IPS-NIHi7 (cell line): ENCODE results near the gene KIF1C.
A peak's percentile ranks its signal among the peaks of the same experiment; 100 is the strongest.
"Not testable (repeated sequence)": the region's sequence is repeated elsewhere in the genome, so short reads cannot be mapped to it uniquely, and the experiment has no call there.

ENCODE experiments used
- DNase-seq: peaks from one replicate; pipeline ENCODE4 v3.0.0; 2012; ENCODE audit warnings: mixed read lengths; ENCODE audit errors: extremely low spot score

The KIF1C gene

DNA sequence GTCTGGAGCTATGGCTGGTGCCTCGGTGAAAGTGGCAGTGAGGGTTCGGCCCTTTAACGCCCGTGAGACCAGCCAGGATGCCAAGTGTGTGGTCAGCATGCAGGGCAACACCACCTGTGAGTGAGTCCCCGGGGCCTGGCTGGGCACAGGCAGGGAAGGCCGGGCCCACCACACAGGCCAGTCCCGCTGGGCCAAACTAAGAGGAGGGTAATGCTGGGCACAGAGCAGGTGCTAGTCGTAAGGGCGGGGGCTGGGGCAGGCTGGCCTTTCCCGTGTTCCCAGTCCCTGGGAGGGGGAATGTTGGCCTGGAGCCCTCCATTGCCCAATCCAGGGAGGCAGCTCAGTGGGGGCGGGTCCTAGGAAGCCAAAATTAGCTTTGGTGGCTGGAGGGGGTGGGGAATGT lies 2.5 kb downstream of the KIF1C start:
- DNase-seq = no peak

GRCh38 chr17:5002121-5002788 lies 4.5 kb downstream of the KIF1C start:
- DNase-seq = no peak

- no peak for DNase-seq
Observed at GRCh38 chr17:5003214-5003867, 5.6 kb downstream of the KIF1C start.

DNA sequence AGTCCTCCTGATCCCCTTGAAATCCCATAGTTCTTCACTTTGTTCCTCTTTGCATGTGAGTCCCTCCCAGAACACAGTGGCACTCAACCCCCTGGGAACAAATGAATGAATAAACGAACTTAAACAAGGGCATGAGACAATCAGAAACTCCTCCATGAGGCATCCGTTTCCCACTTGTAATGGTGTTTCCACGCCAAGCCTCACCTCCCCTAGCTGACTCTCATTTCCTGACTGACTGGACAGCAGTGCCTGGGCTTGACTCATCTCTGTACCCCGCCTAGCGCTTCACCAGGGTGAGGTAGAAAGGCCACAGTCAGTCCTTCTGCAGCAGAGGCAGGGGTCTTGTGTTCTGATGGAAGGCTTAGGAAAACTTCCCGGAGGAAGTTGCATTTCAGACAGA lies 14.2 kb downstream of the KIF1C start:
- no peak for DNase-seq

DNA sequence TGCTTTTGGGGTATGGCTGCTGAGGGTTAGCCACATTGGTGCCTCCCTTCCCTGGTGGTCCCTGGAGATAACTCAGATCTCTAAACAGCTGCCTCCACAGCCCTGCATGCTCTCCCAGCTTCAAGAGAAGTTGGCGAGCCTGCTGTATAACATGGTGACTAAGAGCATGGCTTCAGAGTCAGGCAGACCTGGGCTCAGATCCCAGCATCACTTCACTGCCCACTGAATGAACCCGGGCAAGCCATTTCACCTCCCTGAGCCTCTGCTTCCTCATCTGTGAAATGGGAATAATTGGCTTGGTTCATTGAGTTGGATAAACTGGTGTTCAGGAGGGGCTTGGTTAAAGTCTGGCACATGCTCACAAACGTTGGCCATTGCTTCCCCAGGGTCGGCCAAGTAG lies 16.6 kb downstream of the KIF1C start:
- DNase-seq = no peak

DNA sequence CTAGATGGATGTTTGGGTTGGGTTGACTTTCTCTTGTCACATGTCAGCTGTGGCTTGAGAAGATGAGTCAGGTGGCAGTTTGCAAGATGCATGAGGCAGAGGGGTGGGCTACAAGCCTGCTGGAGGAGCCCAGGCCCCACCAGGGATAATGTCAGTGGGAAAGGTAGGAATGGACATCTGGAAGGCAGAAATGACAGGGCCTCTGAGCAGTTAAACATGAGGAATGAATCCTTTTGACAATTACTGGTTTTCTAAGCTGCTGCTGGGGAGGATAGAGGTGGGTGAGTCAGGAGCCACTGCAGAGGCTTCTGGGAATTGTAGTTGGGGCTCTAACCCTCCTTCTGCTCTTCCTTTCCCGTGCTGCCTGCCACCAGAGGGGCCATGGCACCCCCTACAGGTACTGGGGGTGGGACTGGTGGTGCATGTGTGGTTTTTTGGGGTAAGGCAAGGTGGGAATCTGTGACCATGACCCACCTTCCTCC lies 21.8 kb downstream of the KIF1C start:
- DNase-seq = peak; percentile 63

DNA sequence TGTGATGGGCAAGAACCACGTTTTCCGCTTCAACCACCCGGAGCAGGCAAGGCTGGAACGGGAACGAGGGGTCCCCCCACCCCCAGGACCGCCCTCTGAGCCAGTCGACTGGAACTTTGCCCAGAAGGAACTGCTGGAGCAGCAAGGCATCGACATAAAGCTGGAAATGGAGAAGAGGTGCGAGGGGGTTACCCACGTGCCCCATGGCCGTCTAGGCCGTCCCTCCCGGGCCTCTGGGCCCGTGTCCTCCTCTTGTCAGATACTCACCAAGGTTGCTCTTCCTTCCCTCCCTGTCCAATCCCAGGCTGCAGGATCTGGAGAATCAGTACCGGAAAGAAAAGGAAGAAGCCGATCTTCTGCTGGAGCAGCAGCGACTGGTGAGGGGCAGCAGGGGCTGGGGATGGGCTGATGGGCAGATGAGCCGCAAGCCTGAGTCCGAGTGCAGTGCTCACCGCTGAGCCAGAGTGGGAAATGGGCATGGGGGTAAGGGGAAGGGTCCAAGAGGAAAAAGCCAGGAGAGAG lies 22.8 kb downstream of the KIF1C start:
- no peak for DNase-seq

GRCh38 chr17:5022171-5022711 lies 24.5 kb downstream of the KIF1C start:
- DNase-seq = no peak

DNA sequence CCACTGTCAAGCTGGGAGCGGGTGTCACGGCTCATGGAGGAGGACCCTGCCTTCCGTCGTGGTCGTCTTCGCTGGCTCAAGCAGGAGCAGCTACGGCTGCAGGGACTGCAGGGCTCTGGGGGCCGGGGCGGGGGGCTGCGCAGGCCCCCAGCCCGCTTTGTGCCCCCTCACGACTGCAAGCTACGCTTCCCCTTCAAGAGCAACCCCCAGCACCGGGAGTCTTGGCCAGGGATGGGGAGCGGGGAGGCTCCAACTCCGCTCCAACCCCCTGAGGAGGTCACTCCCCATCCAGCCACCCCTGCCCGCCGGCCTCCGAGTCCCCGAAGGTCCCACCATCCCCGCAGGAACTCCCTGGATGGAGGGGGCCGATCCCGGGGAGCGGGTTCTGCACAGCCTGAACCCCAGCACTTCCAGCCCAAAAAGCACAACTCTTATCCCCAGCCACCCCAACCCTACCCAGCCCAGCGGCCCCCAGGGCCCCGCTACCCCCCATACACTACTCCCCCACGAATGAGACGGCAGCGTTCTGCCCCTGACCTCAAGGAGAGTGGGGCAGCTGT lies 25.9 kb downstream of the KIF1C start:
- no peak for DNase-seq

DNA sequence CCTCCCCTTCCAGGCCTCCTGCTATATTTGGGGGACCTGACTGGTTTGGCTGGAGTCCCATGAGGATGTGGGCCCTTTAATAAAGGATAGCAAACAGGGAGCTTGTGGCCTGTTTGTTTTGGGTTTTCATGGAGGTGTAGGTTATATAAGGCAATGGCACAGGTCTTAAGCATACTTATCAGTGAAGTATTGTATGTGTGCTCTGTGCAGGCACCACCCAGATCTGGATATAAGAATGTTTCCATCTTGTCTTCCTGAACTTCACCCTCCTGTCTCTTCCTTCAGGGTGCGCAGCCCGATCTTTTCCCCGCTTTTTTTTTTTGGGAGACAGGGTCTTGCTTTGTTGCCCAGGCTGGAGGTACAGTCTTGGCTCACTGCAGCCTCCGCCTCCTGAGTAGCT lies 26.9 kb downstream of the KIF1C start:
- DNase-seq = no peak

DNA sequence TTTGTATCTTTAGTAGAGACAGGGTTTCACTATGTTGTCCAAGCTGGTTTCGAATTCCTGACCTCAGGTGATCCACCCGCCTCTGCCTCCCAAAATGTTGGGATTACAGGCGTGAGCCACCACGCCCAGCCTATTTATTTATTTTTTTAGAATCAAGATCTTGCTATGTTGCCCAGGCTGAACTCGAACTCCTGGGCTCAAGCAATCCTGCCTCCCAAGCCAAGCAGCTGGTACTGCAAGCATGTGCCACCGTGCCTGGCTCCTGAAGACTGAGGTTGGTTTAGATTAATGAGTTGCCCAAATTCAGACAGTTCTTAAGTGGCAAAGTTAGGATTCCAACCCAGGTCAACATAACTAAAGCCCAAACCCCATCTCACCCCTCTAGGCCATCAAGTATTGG lies 29.5 kb downstream of the KIF1C start:
- no peak for DNase-seq

DNA sequence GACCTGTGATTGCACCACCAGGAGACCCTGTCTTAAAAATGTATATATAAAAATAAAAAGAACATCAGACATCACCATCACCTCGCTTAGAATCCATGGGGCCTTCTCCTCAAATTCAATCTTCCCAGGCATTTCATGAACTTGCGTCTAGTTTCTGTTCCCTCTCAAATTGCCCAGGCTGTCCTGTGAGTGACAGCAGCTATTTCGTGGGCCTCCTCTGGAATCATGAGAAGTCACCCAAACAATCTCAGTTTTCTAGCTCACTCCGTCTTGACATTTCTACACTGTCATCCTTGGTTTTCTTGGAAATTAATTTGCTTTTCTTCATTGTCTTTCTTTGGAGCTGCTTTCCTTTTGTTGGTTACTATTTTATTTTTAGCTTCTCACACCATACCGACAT lies 30.2 kb downstream of the KIF1C start:
- DNase-seq = no peak

DNA sequence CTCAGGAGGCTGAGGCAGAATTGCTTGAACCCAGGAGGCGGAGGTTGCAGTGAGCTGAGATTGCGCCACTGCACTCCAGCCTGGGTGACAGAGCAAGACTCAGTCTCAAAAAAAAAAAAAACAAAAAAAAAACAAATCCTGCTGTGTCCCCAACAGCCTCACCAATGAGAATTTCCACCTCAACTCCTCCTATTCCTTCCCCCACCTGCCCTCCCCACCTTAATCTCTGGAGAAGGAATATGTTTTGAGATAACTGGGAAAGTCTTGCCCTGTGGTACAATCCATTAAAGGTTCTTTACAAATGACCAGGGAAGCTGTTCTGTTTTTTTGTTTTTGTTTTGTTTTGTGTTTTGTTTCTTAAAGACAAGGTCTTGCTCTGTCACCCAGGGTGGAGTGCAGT lies 32.4 kb downstream of the KIF1C start:
- not testable (repeated sequence) for DNase-seq

GRCh38 chr17:5031365-5032082 lies 33.8 kb downstream of the KIF1C start:
- peak; percentile 86 for DNase-seq

DNA sequence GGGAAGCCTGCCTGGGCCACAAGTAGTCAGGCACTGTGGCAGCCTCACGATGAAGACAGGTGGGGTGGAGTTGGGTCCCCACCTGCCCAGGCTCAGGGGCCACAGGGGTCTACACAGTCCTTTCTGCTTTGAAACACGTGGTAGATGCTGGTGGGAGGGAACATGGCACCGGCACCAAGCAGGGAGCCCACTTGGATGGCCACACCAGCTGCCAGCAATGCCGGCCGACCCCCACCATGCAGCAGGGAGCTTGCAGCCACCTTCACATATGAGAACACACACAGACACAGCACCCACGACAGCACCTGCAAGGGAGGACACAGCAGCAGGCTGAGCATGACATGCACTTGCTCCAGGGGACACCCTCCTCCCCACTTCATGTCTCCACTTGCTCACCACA lies 35.1 kb downstream of the KIF1C start:
- no peak for DNase-seq

DNA sequence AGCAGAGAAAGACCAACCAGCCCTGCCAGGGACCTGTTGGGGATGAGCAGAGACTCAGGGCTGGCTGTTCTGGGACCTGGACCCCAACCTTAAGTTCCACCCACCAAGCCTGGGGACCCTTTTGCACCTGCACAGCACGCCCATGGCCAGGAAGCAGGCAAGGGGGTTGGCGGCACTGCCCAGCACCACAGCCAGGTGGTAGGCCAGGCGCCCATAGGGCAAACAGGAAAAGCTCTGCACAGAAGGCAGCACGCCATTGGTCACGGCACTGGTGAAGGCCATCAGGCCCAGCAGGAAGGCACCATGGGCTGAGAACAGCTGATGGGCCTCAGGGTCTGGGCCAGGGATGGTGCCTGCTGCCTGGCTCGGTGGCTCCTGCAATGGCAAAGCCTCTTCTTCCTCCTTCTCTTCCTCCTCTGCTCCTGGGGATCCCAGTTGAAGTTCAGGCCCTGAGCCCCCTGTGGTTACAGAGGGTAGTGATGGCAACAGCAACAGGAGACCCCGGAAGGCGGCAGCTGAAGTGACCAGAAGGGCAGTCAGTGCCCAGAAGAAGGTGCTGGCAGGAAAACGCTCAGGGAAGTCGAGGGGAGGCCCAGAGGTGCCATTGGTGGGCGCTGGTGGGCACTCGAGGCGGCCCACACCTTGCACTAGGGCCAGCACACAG lies 35.7 kb downstream of the KIF1C start:
- DNase-seq = no peak

- no peak for DNase-seq
Observed at GRCh38 chr17:5034063-5034462, 36.3 kb downstream of the KIF1C start.

- no peak for DNase-seq
Observed at GRCh38 chr17:5034651-5035050, 36.9 kb downstream of the KIF1C start.

- peak; percentile 42 for DNase-seq
Observed at GRCh38 chr17:5035315-5035714, 37.6 kb downstream of the KIF1C start, which contains the start of gene SLC52A1. TSS of gene SLC52A1 (minus strand) at chr17:5035426. CDS start at chr17:5034606, 820 bp downstream.

DNA sequence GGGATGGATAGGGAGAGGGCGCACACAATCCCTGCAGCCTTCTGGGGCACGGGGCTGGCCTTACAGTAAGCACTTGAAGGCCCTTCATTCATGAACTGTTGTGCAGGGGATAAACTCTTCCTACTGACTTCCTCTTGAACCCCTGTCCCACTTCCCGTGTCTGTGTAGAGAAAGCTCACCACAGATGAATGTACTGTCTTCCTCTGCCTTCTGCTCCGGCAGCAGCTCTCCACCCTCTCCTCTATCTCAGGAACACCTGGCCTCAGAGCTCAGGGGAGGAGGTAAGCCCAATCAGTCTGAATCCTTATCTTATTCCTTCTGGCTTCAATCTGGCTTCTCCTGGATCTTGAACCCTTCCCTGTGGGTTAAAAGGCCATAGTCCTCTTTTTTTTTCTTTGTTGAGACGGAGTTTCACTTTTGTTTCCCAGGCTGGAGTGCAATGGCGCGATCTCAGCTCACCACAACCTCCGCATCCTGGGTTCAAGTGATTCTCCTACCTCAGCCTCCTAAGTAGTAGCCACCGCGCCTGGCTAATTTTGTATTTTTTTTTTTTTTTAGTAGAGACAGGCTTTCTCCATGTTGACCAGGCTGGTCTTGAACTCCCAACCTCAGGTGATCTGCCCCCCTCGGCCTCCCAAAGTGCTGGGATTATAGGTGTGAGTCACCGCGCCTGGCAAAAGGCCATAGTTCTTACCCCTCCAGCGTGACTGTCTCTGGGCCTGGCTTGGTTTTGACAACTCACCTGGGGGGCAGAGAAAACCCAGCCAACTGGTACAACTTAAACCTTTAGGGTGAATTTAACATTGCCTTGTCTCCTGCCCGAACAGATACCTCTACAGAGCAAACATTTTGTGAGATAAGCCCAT lies 44.6 kb downstream of the KIF1C start:
- DNase-seq = no peak
